Measurements from ENCODE around the gene COL4A1.
"Not testable (repeated sequence)": the region's sequence is repeated elsewhere in the genome, so short reads cannot be mapped to it uniquely, and the experiment has no call there.

DNA sequence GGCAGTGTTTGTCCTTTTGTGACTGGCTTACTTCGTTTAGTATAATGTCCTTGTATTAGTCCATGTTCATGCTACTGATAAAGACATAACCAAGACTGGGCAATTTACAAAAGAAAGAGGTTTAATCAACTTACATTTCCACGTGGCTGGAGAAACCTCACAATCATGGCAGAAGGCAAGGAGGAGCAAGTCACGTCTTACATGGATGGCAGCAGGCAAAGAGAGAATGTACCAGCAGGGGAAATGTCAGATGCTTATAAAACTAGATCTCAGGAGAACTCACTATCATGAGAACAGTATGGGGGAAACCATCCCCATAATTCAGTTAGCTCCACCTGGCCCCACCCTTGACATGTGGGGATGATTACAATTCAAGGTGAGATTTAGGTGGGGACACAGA is 14.6 kb upstream of the COL4A1 start:
- TF ChIP-seq, protein P1, sequence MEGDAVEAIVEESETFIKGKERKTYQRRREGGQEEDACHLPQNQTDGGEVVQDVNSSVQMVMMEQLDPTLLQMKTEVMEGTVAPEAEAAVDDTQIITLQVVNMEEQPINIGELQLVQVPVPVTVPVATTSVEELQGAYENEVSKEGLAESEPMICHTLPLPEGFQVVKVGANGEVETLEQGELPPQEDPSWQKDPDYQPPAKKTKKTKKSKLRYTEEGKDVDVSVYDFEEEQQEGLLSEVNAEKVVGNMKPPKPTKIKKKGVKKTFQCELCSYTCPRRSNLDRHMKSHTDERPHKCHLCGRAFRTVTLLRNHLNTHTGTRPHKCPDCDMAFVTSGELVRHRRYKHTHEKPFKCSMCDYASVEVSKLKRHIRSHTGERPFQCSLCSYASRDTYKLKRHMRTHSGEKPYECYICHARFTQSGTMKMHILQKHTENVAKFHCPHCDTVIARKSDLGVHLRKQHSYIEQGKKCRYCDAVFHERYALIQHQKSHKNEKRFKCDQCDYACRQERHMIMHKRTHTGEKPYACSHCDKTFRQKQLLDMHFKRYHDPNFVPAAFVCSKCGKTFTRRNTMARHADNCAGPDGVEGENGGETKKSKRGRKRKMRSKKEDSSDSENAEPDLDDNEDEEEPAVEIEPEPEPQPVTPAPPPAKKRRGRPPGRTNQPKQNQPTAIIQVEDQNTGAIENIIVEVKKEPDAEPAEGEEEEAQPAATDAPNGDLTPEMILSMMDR (IDR thresholded peaks at IDR 0.05) = not testable (repeated sequence)
- TF ChIP-seq MAZ (IDR thresholded peaks at IDR 0.05; ENCODE audit: borderline replicate concordance, low read depth, low read length); POLR2A (IDR thresholded peaks at IDR 0.05; ENCODE audit: low read length); NR3C1 (IDR thresholded peaks at IDR 0.05); HOXA7 (CRISPR knock-in tag; IDR thresholded peaks at IDR 0.05); ZNF302 (CRISPR knock-in tag; IDR thresholded peaks at IDR 0.05); RFX5 (IDR thresholded peaks at IDR 0.05); SMC3 (IDR thresholded peaks at IDR 0.05); RAD21 (conservative IDR thresholded peaks at IDR 0.05 in 1 of 2, IDR thresholded peaks at IDR 0.05 in 1 of 2); CHD2 (IDR thresholded peaks at IDR 0.05; ENCODE audit: low read length, partially characterized antibody): not testable (repeated sequence)
- TF ChIP-seq, protein P2, sequence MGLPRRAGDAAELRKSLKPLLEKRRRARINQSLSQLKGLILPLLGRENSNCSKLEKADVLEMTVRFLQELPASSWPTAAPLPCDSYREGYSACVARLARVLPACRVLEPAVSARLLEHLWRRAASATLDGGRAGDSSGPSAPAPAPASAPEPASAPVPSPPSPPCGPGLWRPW (IDR thresholded peaks at IDR 0.05) = not testable (repeated sequence)

All from A549 (cell line).